Uterus (tissue), 4 donors: ENCODE results near the gene VPS11. TPM values are rescaled to one million over a fixed set of nuclear protein-coding genes. Genes with fewer than 3 reads are reported as not detected.

Source experiments
- DNase-seq, 2 donors: peaks; one replicate each; pipeline ENCODE4 v3.0.0-alpha.2; 2019 to 2020
- H3K27ac ChIP-seq, 2 donors: fragments of 200-600 bp; sonication (generic); 1 replicate in 1 of 2; 2 replicates in 1 of 2; pipeline ENCODE4 v1.5.1; 2016 to 2018
- H3K27me3 ChIP-seq, 2 donors: fragments of 200-600 bp; sonication (generic); one replicate each; pipeline ENCODE4 v1.5.1; 2018 to 2019; ENCODE audit warnings: control low read depth in 1 of 2
- H3K36me3 ChIP-seq, 2 donors: fragments of 200-600 bp; sonication (generic); one replicate each; pipeline ENCODE4 v1.5.1; 2019; ENCODE audit warnings: control low read depth in 1 of 2
- H3K4me1 ChIP-seq, 2 donors: fragments of 200-600 bp; sonication (generic); one replicate each; pipeline ENCODE4 v1.5.1; 2018 to 2019; ENCODE audit warnings: control low read depth in 1 of 2
- H3K4me3 ChIP-seq, 2 donors: fragments of 200-600 bp; sonication (generic); 1 replicate in 1 of 2; 2 replicates in 1 of 2; pipeline ENCODE4 v1.5.1; 2018 to 2019; ENCODE audit warnings: mild to moderate bottlenecking in 1 of 2
- H3K9me3 ChIP-seq, 2 donors: fragments of 200-600 bp; sonication (generic); one replicate each; pipeline ENCODE4 v1.5.1; 2019; ENCODE audit warnings: control low read depth in 1 of 2
- POLR2A ChIP-seq, 2 donors: fragments of 450-650 bp; IDR thresholded peaks; one replicate each; pipeline ENCODE4 v1.6.1; 2016; ENCODE audit warnings: antibody characterized with exemption in 2 of 2, mild to moderate bottlenecking in 1 of 2, moderate library complexity in 1 of 2
- intact Hi-C: fragments of 100-400 bp; cut with DNase I; formaldehyde crosslinking; loops from one replicate; pipeline ENCODE4 v1.15.1; 2023; ENCODE audit warnings: low total_unique reads
- total RNA-seq, 4 donors: library from RNA; depleted of rRNA in 3 of 4; stranded (reverse); fragments of >200 nt in 3 of 4; gene quantifications; one replicate each; pipeline versions ENCODE4 v1.1.0 to v1.2.4, GENCODE V29; 2014 to 2023
- TF ChIP-seq, protein P1 (sequence below), 4 experiments: fragments of 200-600 bp in 2 of 4; fragments of 450-650 bp in 2 of 4; sonication (generic) in 2 of 4; IDR thresholded peaks; one replicate each; pipeline ENCODE4 v1.5.1; 2016 to 2019; ENCODE audit warnings: antibody characterized with exemption in 4 of 4, mild to moderate bottlenecking in 2 of 4, moderate library complexity in 1 of 4
- donor health status: DM: yes; HTN: yes; CAD: no.

Gene VPS11
- total RNA-seq, 4 donors from 2014 or later = 25.6 to 86.6 (median 36.3) TPM

DNA sequence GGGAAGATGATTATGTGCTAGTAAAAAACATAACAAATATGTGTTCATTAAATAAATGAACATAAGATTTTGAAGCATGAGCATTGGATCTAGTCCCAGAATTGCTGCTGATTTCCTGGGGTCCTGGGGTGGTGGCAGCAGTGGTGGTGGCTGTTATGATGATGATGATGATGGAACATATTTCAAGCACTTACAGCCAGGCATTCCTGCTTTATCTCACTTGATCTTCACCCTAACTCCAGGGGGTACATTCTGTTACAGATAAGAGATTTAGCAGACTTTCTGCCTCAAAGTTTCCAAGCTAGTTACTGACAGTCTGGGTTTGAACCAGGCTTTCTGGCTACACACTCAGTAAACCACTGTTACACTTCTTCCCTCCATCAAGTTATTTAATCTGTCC is 43.9 kb upstream of the VPS11 start:
- Histone ChIP-seq H3K9me3 (no peaks in the 10 kb centered on the region), H3K36me3 (no peaks in the 10 kb centered on the region), H3K4me1 (peaks cover 4 to 13% of the 10 kb centered on the region in 2 donors), H3K27me3 (no peaks in the 10 kb centered on the region), H3K4me3 (no peak overlapping the region), H3K27ac (no peak overlapping the region)
- no peak for TF ChIP-seq POLR2A (IDR thresholded peaks at IDR 0.05)
- TF ChIP-seq, protein P1, sequence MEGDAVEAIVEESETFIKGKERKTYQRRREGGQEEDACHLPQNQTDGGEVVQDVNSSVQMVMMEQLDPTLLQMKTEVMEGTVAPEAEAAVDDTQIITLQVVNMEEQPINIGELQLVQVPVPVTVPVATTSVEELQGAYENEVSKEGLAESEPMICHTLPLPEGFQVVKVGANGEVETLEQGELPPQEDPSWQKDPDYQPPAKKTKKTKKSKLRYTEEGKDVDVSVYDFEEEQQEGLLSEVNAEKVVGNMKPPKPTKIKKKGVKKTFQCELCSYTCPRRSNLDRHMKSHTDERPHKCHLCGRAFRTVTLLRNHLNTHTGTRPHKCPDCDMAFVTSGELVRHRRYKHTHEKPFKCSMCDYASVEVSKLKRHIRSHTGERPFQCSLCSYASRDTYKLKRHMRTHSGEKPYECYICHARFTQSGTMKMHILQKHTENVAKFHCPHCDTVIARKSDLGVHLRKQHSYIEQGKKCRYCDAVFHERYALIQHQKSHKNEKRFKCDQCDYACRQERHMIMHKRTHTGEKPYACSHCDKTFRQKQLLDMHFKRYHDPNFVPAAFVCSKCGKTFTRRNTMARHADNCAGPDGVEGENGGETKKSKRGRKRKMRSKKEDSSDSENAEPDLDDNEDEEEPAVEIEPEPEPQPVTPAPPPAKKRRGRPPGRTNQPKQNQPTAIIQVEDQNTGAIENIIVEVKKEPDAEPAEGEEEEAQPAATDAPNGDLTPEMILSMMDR (IDR thresholded peaks at IDR 0.05) = no peak
- DNase-seq = no peak
- intact Hi-C loops = no loop called here

DNA sequence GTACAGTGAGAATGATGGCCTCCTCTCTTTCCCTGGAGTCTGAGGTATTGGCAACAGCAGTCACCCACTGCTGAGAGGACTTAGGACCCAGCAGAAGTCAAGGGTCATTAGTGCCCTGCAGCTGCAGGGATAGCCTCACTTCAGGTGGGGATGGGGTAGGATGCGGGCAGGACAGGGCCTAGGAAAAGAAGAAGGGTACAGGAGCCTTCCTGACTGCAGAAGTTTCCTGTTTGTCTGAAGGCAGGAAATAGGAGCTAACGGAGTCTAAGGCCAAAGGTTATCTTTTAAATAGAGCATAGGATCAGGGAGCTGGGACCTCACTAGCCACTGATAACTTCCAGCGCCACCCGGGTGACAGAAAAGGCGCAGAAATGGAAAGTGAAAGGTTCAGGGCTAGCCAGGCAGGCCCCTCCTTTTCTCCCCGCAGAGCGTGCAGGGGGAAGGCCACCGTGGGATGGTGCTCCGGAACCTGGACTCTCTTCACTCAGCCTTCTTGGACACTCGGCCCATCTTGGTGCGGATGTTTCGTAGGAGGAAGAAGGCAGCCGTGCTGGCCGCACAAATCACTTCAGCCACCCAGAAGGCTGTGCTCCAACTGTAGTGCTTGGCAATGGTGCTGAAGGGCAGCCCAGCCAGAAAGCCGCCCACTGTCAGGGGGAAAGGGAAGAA is 43.1 kb upstream of the VPS11 start:
- H3K27me3 ChIP-seq = no peaks in the 10 kb centered on the region
- H3K4me3 ChIP-seq = no peak overlapping the region
- no peak for TF ChIP-seq POLR2A (IDR thresholded peaks at IDR 0.05)
- TF ChIP-seq, protein P1 (IDR thresholded peaks at IDR 0.05) = no peak
- peaks cover 4 to 13% of the 10 kb centered on the region in 2 donors for H3K4me1 ChIP-seq
- peak overlapping the region in 1 of 2 donors; percentile 23 for H3K27ac ChIP-seq
- no peaks in the 10 kb centered on the region for H3K36me3 ChIP-seq
- intact Hi-C loops = no loop called here
- H3K9me3 ChIP-seq = no peaks in the 10 kb centered on the region
- DNase-seq = no peak

DNA sequence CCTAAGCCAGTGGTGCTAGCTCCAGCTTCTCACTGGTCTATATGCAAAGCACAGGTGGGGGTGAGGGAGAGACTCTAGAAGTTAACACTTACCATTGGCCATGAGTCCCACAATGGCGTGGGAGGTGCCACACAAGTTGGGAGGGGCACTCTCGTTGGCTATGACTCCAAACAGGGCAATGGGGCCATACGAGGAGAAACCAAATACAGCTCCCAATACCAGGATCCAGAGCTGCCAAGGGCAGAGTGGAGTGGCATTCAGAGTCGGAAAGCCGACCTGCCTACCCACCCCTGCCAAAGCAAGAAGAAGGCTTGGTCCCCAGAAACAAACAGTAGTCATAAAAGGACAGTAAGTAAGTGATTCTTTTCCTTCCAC is 42.5 kb upstream of the VPS11 start:
- intact Hi-C loops = no loop called here
- Histone ChIP-seq H3K4me1 (peaks cover 4 to 9% of the 10 kb centered on the region in 2 donors), H3K36me3 (no peaks in the 10 kb centered on the region), H3K4me3 (no peak overlapping the region), H3K27me3 (no peaks in the 10 kb centered on the region), H3K27ac (peak overlapping the region in 1 of 2 donors; percentile 23), H3K9me3 (no peaks in the 10 kb centered on the region)
- DNase-seq = no peak
- TF ChIP-seq POLR2A (IDR thresholded peaks at IDR 0.05) = no peak
- TF ChIP-seq, protein P1 (IDR thresholded peaks at IDR 0.05) = no peak

DNA sequence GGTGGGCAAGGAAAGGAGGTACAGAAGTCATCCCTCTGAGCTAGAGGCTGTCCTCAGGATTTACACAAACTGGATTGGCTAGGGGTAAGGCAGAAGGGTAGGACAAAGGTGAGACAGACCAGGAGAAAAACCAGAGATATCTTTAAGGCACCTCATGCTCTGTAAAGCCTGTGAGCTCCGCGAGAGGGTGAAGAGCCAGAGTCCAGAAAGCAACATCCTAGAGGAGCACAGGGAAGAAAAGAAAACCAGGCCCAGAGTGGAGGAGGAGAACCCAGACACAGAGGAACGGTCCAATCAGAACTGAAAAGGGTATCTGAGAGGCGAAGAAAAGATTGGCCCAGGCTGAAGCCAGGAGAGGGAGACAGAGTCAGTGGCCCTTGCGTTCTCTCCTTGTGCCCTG is 42.1 kb upstream of the VPS11 start:
- no peak overlapping the region for H3K27ac ChIP-seq
- TF ChIP-seq, protein P1 (IDR thresholded peaks at IDR 0.05) = no peak
- TF ChIP-seq POLR2A (IDR thresholded peaks at IDR 0.05) = no peak
- H3K4me3 ChIP-seq = no peak overlapping the region
- intact Hi-C loops = no loop called here
- H3K27me3 ChIP-seq = no peaks in the 10 kb centered on the region
- no peaks in the 10 kb centered on the region for H3K9me3 ChIP-seq
- H3K4me1 ChIP-seq = peaks cover 4 to 6% of the 10 kb centered on the region in 2 donors
- no peaks in the 10 kb centered on the region for H3K36me3 ChIP-seq
- DNase-seq = no peak

DNA sequence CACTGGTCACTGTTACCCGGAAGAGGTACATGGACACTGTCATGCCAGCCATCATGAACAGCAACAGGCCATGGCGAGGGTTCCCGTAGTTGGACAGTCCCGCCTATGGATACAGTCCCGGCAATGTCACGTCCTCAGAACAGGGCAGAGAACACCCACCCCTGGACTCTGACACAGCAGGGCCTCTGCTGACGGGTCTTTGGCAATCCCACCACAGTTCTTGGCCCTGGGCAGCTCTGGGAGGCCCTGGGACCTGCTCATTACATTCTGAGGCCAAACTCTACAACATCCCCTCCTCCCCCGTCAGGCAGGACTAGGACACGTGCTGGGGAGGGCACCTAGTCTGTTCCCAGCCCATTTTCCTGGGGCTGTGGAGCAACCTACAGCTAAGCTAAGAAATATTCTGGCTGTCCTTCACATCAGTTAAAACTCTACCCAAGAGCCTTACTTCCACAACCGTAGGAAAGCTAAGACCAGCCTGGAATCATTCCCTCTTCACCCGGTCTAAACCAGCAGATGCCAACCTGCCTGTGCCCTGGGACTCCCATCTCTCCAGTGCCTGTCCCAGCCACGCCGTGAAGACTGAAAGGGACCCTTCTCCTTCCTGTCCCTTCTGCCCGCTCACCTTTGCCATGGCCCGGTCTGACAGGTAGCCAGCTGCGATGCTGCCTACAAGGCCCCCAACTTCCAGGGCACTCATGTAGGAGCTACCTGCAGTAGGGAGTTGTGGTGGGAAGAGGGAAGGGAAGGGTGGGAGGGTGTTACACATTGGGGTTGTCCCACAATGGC is 41.4 kb upstream of the VPS11 start:
- no peaks in the 10 kb centered on the region for H3K27me3 ChIP-seq
- no peaks in the 10 kb centered on the region for H3K36me3 ChIP-seq
- H3K27ac ChIP-seq = no peak overlapping the region
- peaks cover 0 to 3% of the 10 kb centered on the region in 2 donors for H3K4me1 ChIP-seq
- intact Hi-C loops = no loop called here
- DNase-seq = no peak
- H3K4me3 ChIP-seq = no peak overlapping the region
- no peaks in the 10 kb centered on the region for H3K9me3 ChIP-seq
- TF ChIP-seq, protein P1 (IDR thresholded peaks at IDR 0.05) = no peak
- TF ChIP-seq POLR2A (IDR thresholded peaks at IDR 0.05) = no peak
